HCT116 (cell line): ENCODE results near the gene AS3MT. TPM values are rescaled to one million over a fixed set of nuclear protein-coding genes. Genes with fewer than 3 reads are reported as not detected.

ENCODE experiments used
- ATAC-seq: fragments of 200-7000 bp; cut with Tn5 transposase; 2 replicates; pipeline ENCODE4 v1.9.1; 2020; ENCODE audit warnings: mild to moderate bottlenecking, moderate library complexity
- BruUV-seq: library from RNA; stranded (reverse); fragments of 400-500 nt; replicated peaks from 2 replicates; lab custom pipeline; 2021; lab: Mats Ljungman, UMichigan
- CTCF ChIA-PET: fragments of 300-600 bp; sonication (Branson Sonifier 250); formaldehyde crosslinking; loops from one replicate; lab custom pipeline; 2021; ENCODE audit warnings: antibody characterized with exemption; lab: Charles Lee
- POLR2A ChIA-PET: fragments of 300-600, 350-600 bp; sonication (Branson Sonifier 250); formaldehyde crosslinking; loops from one replicate; lab custom pipeline; 2021; ENCODE audit warnings: antibody characterized with exemption; lab: Charles Lee
- RAD21 ChIA-PET, 2 experiments: fragments of 300-600 bp; sonication (Branson Sonifier 250); formaldehyde crosslinking; loops; one replicate each; lab custom pipeline; 2023; ENCODE audit warnings: low total read pairs in 2 of 2; ENCODE audit not compliant: uncharacterized antibody in 2 of 2, unreplicated experiment in 2 of 2, low non-redundant PET in 1 of 2; lab: Charles Lee
- DNase-seq: peaks from one replicate; pipeline ENCODE4 v3.0.0-alpha.2; 2010; ENCODE audit warnings: low read depth, low spot score
- H2AFZ ChIP-seq: fragments of 200-600 bp; shearing (Covaris generic), sonication (generic); 2 replicates; pipeline ENCODE4 v1.6.1; 2017; ENCODE audit warnings: low read depth, mixed run types, mixed read lengths, antibody characterized with exemption, low read length; ENCODE audit not compliant: poor library complexity, severe bottlenecking
- H3K27ac ChIP-seq: 2 replicates; pipeline ENCODE4 v1.5.1; 2012; ENCODE audit warnings: low read depth, low read length
- H3K27me3 ChIP-seq: fragments of 200-600 bp; sonication (generic); 2 replicates; pipeline ENCODE4 v1.6.1; 2016; ENCODE audit warnings: mixed run types, low read length, mixed read lengths; ENCODE audit not compliant: insufficient read depth
- H3K36me3 ChIP-seq, 2 experiments: fragments of 200-500 bp in 1 of 2; fragments of 200-600 bp in 1 of 2; sonication (Bioruptor generic) in 1 of 2; sonication (generic) in 1 of 2; 2 replicates each; pipeline versions ENCODE4 v1.5.1 to v1.6.1; 2014 to 2016; ENCODE audit warnings: low read length in 2 of 2, inconsistent platforms in 1 of 2, mixed read lengths in 1 of 2, mixed run types in 1 of 2; ENCODE audit not compliant: insufficient read depth in 2 of 2, control insufficient read depth in 1 of 2
- H3K4me1 ChIP-seq, 2 experiments: fragments of 200-600 bp in 1 of 2; sonication (generic) in 1 of 2; 2 replicates each; pipeline versions ENCODE4 v1.5.1 to v1.6.1; 2012 to 2017; ENCODE audit warnings: low read length in 2 of 2, inconsistent platforms in 1 of 2, mild to moderate bottlenecking in 1 of 2, mixed read lengths in 1 of 2, mixed run types in 1 of 2, moderate library complexity in 1 of 2; ENCODE audit not compliant: insufficient read depth in 2 of 2, control insufficient read depth in 1 of 2
- H3K4me2 ChIP-seq: fragments of 200-600 bp; sonication (generic); 2 replicates; pipeline ENCODE4 v1.6.1; 2017; ENCODE audit warnings: mixed run types, low read length, mixed read lengths
- H3K4me3 ChIP-seq, 2 experiments: fragments of 200-600 bp in 1 of 2; sonication (generic) in 1 of 2; replicated peaks in 1 of 2; 2 replicates each; pipeline ENCODE4 v1.5.1; 2011 to 2016; ENCODE audit warnings: low read length in 2 of 2, control low read depth in 1 of 2, low read depth in 1 of 2, mild to moderate bottlenecking in 1 of 2, mixed read lengths in 1 of 2, mixed run types in 1 of 2
- H3K79me2 ChIP-seq: fragments of 200-600 bp; sonication (generic); 2 replicates; pipeline ENCODE4 v1.6.1; 2017; ENCODE audit warnings: mild to moderate bottlenecking, mixed run types, low read length, moderate library complexity, mixed read lengths; ENCODE audit not compliant: insufficient read depth
- H3K9ac ChIP-seq: fragments of 200-600 bp; sonication (generic); 2 replicates; pipeline ENCODE4 v1.6.1; 2016; ENCODE audit warnings: low read length, mixed read lengths
- H3K9me2 ChIP-seq: fragments of 200-600 bp; sonication (generic), shearing (Covaris generic); 2 replicates; pipeline ENCODE4 v1.6.1; 2017; ENCODE audit warnings: mixed run types, mild to moderate bottlenecking, moderate library complexity; ENCODE audit not compliant: insufficient read depth
- H3K9me3 ChIP-seq, 2 experiments: fragments of 200-500 bp in 1 of 2; fragments of 200-600 bp in 1 of 2; sonication (Bioruptor generic) in 1 of 2; sonication (generic) in 1 of 2; 2 replicates each; pipeline ENCODE4 v1.6.1; 2014 to 2017; ENCODE audit warnings: low read length in 2 of 2, mixed read lengths in 2 of 2, inconsistent platforms in 1 of 2, low read depth in 1 of 2, mild to moderate bottlenecking in 1 of 2, mixed run types in 1 of 2, moderate library complexity in 1 of 2; ENCODE audit not compliant: control insufficient read depth in 1 of 2, insufficient read depth in 1 of 2
- H4K20me1 ChIP-seq: fragments of 200-600 bp; sonication (generic), shearing (Covaris generic); 2 replicates; pipeline ENCODE4 v1.6.1; 2017; ENCODE audit warnings: mixed run types, mild to moderate bottlenecking, moderate library complexity; ENCODE audit not compliant: insufficient read depth
- CBX3 ChIP-seq: IDR thresholded peaks from 2 replicates; pipeline ENCODE4 v1.6.1; 2012; ENCODE audit warnings: low read depth
- CTCF ChIP-seq, 3 experiments: fragments of 200-600 bp in 1 of 3; sonication (generic) in 1 of 3; IDR thresholded peaks in 2 of 3; conservative IDR thresholded peaks in 1 of 3; 2 replicates each; pipeline ENCODE4 v1.5.1; 2012 to 2017; ENCODE audit warnings: low read depth in 2 of 3, low read length in 2 of 3, antibody characterized with exemption in 1 of 3, borderline replicate concordance in 1 of 3, control low read depth in 1 of 3, mild to moderate bottlenecking in 1 of 3, mixed read lengths in 1 of 3, mixed run types in 1 of 3, moderate library complexity in 1 of 3; ENCODE audit not compliant: insufficient read depth in 1 of 3
- EZH2 ChIP-seq: fragments of 200-600 bp; sonication (generic); IDR thresholded peaks from 2 replicates; pipeline ENCODE4 v1.6.1; 2017; ENCODE audit warnings: antibody characterized with exemption, mixed run types
- MAX ChIP-seq: IDR thresholded peaks from 2 replicates; pipeline ENCODE4 v1.6.1; 2012
- POLR2A ChIP-seq: IDR thresholded peaks from 2 replicates; pipeline ENCODE4 v1.7.0; 2011; ENCODE audit warnings: borderline replicate concordance; ENCODE audit not compliant: insufficient read depth, insufficient read length; ENCODE audit errors: extremely low read depth
- RAD21 ChIP-seq: IDR thresholded peaks from 2 replicates; pipeline ENCODE4 v1.6.1; 2012; ENCODE audit warnings: low read depth, mild to moderate bottlenecking
- SP1 ChIP-seq: IDR thresholded peaks from 2 replicates; pipeline ENCODE4 v1.6.1; 2012; ENCODE audit warnings: low read depth
- SRF ChIP-seq: IDR thresholded peaks from 2 replicates; pipeline ENCODE4 v1.6.1; 2012; ENCODE audit warnings: low read depth
- YY1 ChIP-seq: IDR thresholded peaks from 2 replicates; pipeline ENCODE4 v1.6.1; 2011; ENCODE audit warnings: low read length, low read depth, moderate library complexity, mild to moderate bottlenecking; ENCODE audit not compliant: insufficient replicate concordance; ENCODE audit errors: extremely low read depth
- ZNF274 ChIP-seq: fragments of 200-500 bp; sonication (Bioruptor generic); IDR thresholded peaks from 2 replicates; pipeline ENCODE4 v1.6.1; 2014; ENCODE audit warnings: mild to moderate bottlenecking, low read depth, low read length, inconsistent platforms
- intact Hi-C: fragments of 100-400 bp; cut with micrococcal nuclease; formaldehyde crosslinking; loops from 2 replicates; pipeline ENCODE4 v1.10.0; 2022
- total RNA-seq: library from RNA; stranded (reverse); gene quantifications from one replicate; pipeline ENCODE4 v1.2.1, GENCODE V29; 2021; ENCODE audit not compliant: unreplicated experiment
- TF ChIP-seq, protein P1 (sequence below): IDR thresholded peaks from 2 replicates; pipeline ENCODE4 v1.6.1; 2012; ENCODE audit warnings: low read depth
- TF ChIP-seq, protein P2 (sequence below): IDR thresholded peaks from 2 replicates; pipeline ENCODE4 v1.6.1; 2012

The AS3MT gene
- total RNA-seq, 1 experiment from 2014 or later, result 0.79 TPM

DNA sequence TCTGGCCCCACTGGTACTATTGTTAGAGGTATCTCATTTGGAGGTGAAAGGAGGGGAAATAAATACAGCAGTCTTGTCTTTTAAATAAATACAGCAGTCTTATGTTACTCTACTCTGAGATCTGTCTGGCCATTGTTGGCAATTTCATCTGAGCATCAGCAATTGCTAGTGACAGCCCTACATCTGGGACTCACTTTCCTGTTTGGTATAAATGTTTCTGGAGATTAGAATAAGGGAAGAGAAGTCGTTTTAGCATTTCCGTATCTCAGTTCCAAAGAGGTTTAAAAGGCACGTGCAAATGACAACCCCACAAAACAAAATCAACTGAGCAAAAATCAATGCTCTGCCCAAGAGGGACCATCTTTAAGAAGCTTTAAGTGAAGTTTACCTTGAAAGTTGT, 30.7 kb downstream of the AS3MT start (continued):
- TF ChIP-seq MAX, result no peak
- no peak for TF ChIP-seq RAD21
- no peak for TF ChIP-seq CBX3
- no peak for TF ChIP-seq SRF
- no peak for TF ChIP-seq CTCF (IDR thresholded peaks at IDR 0.05 in 2 of 3, conservative IDR thresholded peaks at IDR 0.05 in 1 of 3; ENCODE audit: borderline replicate concordance in 1 of 3, insufficient read depth in 1 of 3, low read depth in 2 of 3, low read length in 2 of 3)
- no peak for TF ChIP-seq ZNF274
- no peak for TF ChIP-seq EZH2
- no peak for TF ChIP-seq YY1
- TF ChIP-seq SP1, result no peak

GRCh38 chr10:102904346-102904745, 35.1 kb downstream of the AS3MT start:
- Histone ChIP-seq H3K27me3 (no peaks in the 10 kb centered on the region), H3K36me3 (no peaks in the 10 kb centered on the region), H3K79me2 (no peaks in the 10 kb centered on the region), H3K9ac (no peak overlapping the region), H3K9me3 (no peaks in the 10 kb centered on the region), H3K4me2 (no peak overlapping the region), H2AFZ (no peak overlapping the region), H3K4me1 (no peaks in the 10 kb centered on the region), H4K20me1 (no peaks in the 10 kb centered on the region), H3K9me2 (no peaks in the 10 kb centered on the region), H3K4me3 (no peak overlapping the region), H3K27ac (no peak overlapping the region)
- TF ChIP-seq, protein P1, sequence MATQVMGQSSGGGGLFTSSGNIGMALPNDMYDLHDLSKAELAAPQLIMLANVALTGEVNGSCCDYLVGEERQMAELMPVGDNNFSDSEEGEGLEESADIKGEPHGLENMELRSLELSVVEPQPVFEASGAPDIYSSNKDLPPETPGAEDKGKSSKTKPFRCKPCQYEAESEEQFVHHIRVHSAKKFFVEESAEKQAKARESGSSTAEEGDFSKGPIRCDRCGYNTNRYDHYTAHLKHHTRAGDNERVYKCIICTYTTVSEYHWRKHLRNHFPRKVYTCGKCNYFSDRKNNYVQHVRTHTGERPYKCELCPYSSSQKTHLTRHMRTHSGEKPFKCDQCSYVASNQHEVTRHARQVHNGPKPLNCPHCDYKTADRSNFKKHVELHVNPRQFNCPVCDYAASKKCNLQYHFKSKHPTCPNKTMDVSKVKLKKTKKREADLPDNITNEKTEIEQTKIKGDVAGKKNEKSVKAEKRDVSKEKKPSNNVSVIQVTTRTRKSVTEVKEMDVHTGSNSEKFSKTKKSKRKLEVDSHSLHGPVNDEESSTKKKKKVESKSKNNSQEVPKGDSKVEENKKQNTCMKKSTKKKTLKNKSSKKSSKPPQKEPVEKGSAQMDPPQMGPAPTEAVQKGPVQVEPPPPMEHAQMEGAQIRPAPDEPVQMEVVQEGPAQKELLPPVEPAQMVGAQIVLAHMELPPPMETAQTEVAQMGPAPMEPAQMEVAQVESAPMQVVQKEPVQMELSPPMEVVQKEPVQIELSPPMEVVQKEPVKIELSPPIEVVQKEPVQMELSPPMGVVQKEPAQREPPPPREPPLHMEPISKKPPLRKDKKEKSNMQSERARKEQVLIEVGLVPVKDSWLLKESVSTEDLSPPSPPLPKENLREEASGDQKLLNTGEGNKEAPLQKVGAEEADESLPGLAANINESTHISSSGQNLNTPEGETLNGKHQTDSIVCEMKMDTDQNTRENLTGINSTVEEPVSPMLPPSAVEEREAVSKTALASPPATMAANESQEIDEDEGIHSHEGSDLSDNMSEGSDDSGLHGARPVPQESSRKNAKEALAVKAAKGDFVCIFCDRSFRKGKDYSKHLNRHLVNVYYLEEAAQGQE, result no peak
- no peak for TF ChIP-seq YY1
- TF ChIP-seq POLR2A, result no peak
- TF ChIP-seq, protein P2, sequence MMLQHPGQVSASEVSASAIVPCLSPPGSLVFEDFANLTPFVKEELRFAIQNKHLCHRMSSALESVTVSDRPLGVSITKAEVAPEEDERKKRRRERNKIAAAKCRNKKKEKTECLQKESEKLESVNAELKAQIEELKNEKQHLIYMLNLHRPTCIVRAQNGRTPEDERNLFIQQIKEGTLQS, result no peak
- no peak for TF ChIP-seq EZH2
- DNase-seq (no peak), ATAC-seq (no peak)
- ChIA-PET RAD21 (no interaction called here), CTCF (interaction anchor here (0.6 to 3.5 kb wide), 2 partner anchors 10 to 436 kb away, joined by 3 to 15 read pairs; no protein-coding TSS in a partner anchor), POLR2A (interaction anchor here (0.6 kb wide), 1 partner anchor 279 kb away, joined by 3 read pairs; no protein-coding TSS in a partner anchor)
- intact Hi-C loops, result no loop called here
- no TSS peak for BruUV-seq
